ENCODE data around the gene CYP3A5. TPM values are rescaled to one million over a fixed set of nuclear protein-coding genes. Genes with fewer than 3 reads are reported as not detected.
"Not testable (repeated sequence)": the region's sequence is repeated elsewhere in the genome, so short reads cannot be mapped to it uniquely, and the experiment has no call there.

The CYP3A5 gene
- total RNA-seq, 1 experiment from 2014 or later, result not detected

- Mint-ChIP-seq H3K4me3 (no peak overlapping the region), H3K27ac (no peak overlapping the region; a peak in 1 of 7 replicates), H3K4me1 (peaks cover 10 to 11% of the 10 kb centered on the region in 2 experiments), H3K9me3 (no peaks in the 10 kb centered on the region), H3K36me3 (ENCODE audit: insufficient read depth in 1 of 3, low read depth in 3 of 3) (no peaks in the 10 kb centered on the region), H3K27me3 (ENCODE audit: low read depth) (peaks cover 3% of the 10 kb centered on the region)
- Histone ChIP-seq H4K8ac (replicated peaks; ENCODE audit: insufficient read length, low read depth, low read length) (no peak overlapping the region), H4K5ac (ENCODE audit: insufficient read length, low read depth, low read length) (no peak overlapping the region), H2BK12ac (ENCODE audit: insufficient read length, low read depth, low read length) (no peak overlapping the region), H4K91ac (ENCODE audit: insufficient read length, low read depth, low read length) (no peak overlapping the region), H2BK5ac (ENCODE audit: insufficient read length, low read length) (no peak overlapping the region), H2AK5ac (ENCODE audit: insufficient read length, low read length) (no peak overlapping the region), H3K4me2 (ENCODE audit: insufficient read depth, insufficient read length, low read length) (no peak overlapping the region), H3K79me2 (ENCODE audit: insufficient read depth, low read length) (no peaks in the 10 kb centered on the region), H3K27me3 (ENCODE audit: insufficient read depth, low read length) (no peaks in the 10 kb centered on the region; the same call in 1 of the 2 replicates), H3T11ph (ENCODE audit: low read length) (no peak overlapping the region), H3K4me1 (ENCODE audit: insufficient read depth, low read length) (peaks cover 4% of the 10 kb centered on the region; the same call in 1 of the 2 replicates), H3K18ac (ENCODE audit: insufficient read length, low read depth, low read length) (no peak overlapping the region), H2BK15ac (ENCODE audit: low read depth, low read length) (no peak overlapping the region), H3K4ac (ENCODE audit: low read depth, low read length) (no peak overlapping the region), H2AFZ (ENCODE audit: low read length) (no peak overlapping the region), H2BK120ac (ENCODE audit: low read depth, low read length, poor library complexity, severe bottlenecking) (no peak overlapping the region), H4K20me1 (ENCODE audit: control insufficient read depth, insufficient read depth, insufficient read length) (no peaks in the 10 kb centered on the region), H3K79me1 (ENCODE audit: insufficient read depth, low read depth, low read length, poor library complexity, severe bottlenecking) (no peaks in the 10 kb centered on the region), H2BK20ac (ENCODE audit: low read depth, low read length, poor library complexity, severe bottlenecking) (no peak overlapping the region), H3K9me3 (ENCODE audit: control insufficient read depth, low read depth, low read length) (no peaks in the 10 kb centered on the region), H3K14ac (ENCODE audit: insufficient read depth, low read length) (no peak overlapping the region), H3K56ac (ENCODE audit: insufficient read length, low read depth, low read length) (no peak overlapping the region), H3K9ac (ENCODE audit: extremely low read depth, insufficient read length, low read length) (no peak overlapping the region), H3K23me2 (ENCODE audit: insufficient read length, low read depth, low read length, poor library complexity, severe bottlenecking) (no peaks in the 10 kb centered on the region), H3K27ac (ENCODE audit: insufficient read length, low read depth, low read length) (no peak overlapping the region), H3K23ac (ENCODE audit: insufficient read length, low read depth, low read length) (no peak overlapping the region)
- DNase-seq, result no peak
- WGBS (ENCODE audit: extremely low coverage, insufficient read length, low lambda C conversion rate), result no CpG with 5 or more reads among the region's 5 CpGs
- no peak for TF ChIP-seq CTCF (conservative IDR thresholded peaks at IDR 0.05)
These were observed 20.1 kb upstream of the CYP3A5 start for GRCh38 chr7:99699946-99700345.

- not testable (repeated sequence) for H4K91ac ChIP-seq (ENCODE audit: insufficient read length, low read depth, low read length); H2AFZ ChIP-seq (ENCODE audit: low read length); H3K14ac ChIP-seq (ENCODE audit: insufficient read depth, low read length); H4K8ac ChIP-seq (replicated peaks; ENCODE audit: insufficient read length, low read depth, low read length); H2BK15ac ChIP-seq (ENCODE audit: low read depth, low read length); H3K23me2 ChIP-seq (ENCODE audit: insufficient read length, low read depth, low read length, poor library complexity, severe bottlenecking); DNase-seq; H3T11ph ChIP-seq (ENCODE audit: low read length); H3K36me3 Mint-ChIP-seq (ENCODE audit: insufficient read depth in 1 of 3, low read depth in 3 of 3); H3K27me3 Mint-ChIP-seq (ENCODE audit: low read depth); H3K4me1 ChIP-seq (ENCODE audit: insufficient read depth, low read length); H3K23ac ChIP-seq (ENCODE audit: insufficient read length, low read depth, low read length); H4K5ac ChIP-seq (ENCODE audit: insufficient read length, low read depth, low read length); H3K9me3 Mint-ChIP-seq; H4K20me1 ChIP-seq (ENCODE audit: control insufficient read depth, insufficient read depth, insufficient read length); H2BK12ac ChIP-seq (ENCODE audit: insufficient read length, low read depth, low read length); H3K4me2 ChIP-seq (ENCODE audit: insufficient read depth, insufficient read length, low read length); H3K9ac ChIP-seq (ENCODE audit: extremely low read depth, insufficient read length, low read length); H3K4ac ChIP-seq (ENCODE audit: low read depth, low read length); H3K27me3 ChIP-seq (ENCODE audit: insufficient read depth, low read length); H3K79me2 ChIP-seq (ENCODE audit: insufficient read depth, low read length); H2BK120ac ChIP-seq (ENCODE audit: low read depth, low read length, poor library complexity, severe bottlenecking); H3K27ac ChIP-seq (ENCODE audit: insufficient read length, low read depth, low read length); H3K79me1 ChIP-seq (ENCODE audit: insufficient read depth, low read depth, low read length, poor library complexity, severe bottlenecking); H3K56ac ChIP-seq (ENCODE audit: insufficient read length, low read depth, low read length); H3K18ac ChIP-seq (ENCODE audit: insufficient read length, low read depth, low read length); H3K9me3 ChIP-seq (ENCODE audit: control insufficient read depth, low read depth, low read length); H2AK5ac ChIP-seq (ENCODE audit: insufficient read length, low read length); H2BK5ac ChIP-seq (ENCODE audit: insufficient read length, low read length); H2BK20ac ChIP-seq (ENCODE audit: low read depth, low read length, poor library complexity, severe bottlenecking)
- H3K4me1 Mint-ChIP-seq, result peaks cover 13 to 17% of the 10 kb centered on the region in 2 experiments
- H3K27ac Mint-ChIP-seq, result peak overlapping the region in 1 of 3 experiments; percentile 81; a peak in 2 of 7 replicates
- H3K4me3 Mint-ChIP-seq, result 0 out of 5 replicates have a peak overlapping the region, but pooled peaks of 1 of the 2 experiments have one; percentile 17
- no CpG with 5 or more reads among the region's 6 CpGs for WGBS (ENCODE audit: extremely low coverage, insufficient read length, low lambda C conversion rate)
These were observed 19.3 kb upstream of the CYP3A5 start for GRCh38 chr7:99698867-99699730.
